Caco-2 (cell line): Measurements from ENCODE around the gene SCFD2. TPM values are rescaled to one million over a fixed set of nuclear protein-coding genes. Genes with fewer than 3 reads are reported as not detected.

Experiments used
- BruUV-seq: library from RNA; stranded (reverse); fragments of 400-500 nt; replicated peaks from 2 replicates; lab custom pipeline; 2021; lab: Mats Ljungman, UMichigan
- CTCF ChIA-PET: fragments of 300-600 bp; sonication (Branson Sonifier 250); formaldehyde crosslinking; loops from one replicate; lab custom pipeline; 2022; ENCODE audit warnings: antibody characterized with exemption; lab: Charles Lee
- POLR2A ChIA-PET: fragments of 300-600 bp; sonication (Branson Sonifier 250); formaldehyde crosslinking; loops from one replicate; lab custom pipeline; 2022; ENCODE audit warnings: antibody characterized with exemption; lab: Charles Lee
- DNase-seq, 2 experiments: peaks; one replicate each; pipeline versions ENCODE4 v3.0.0 to v3.0.0-alpha.2; 2020 to 2022
- H3K27me3 ChIP-seq: replicated peaks from 2 replicates; pipeline ENCODE4 v1.6.0; 2011; ENCODE audit warnings: low read length; ENCODE audit not compliant: control insufficient read depth, insufficient read depth
- H3K36me3 ChIP-seq: 2 replicates; pipeline ENCODE4 v1.5.1; 2011; ENCODE audit warnings: low read length; ENCODE audit not compliant: control insufficient read depth, insufficient read depth
- H3K4me1 ChIP-seq: fragments of 250-450 bp; sonication (Bioruptor Pico); 2 replicates; pipeline ENCODE4 v1.5.1; 2020; ENCODE audit warnings: mild to moderate bottlenecking
- H3K4me3 ChIP-seq: 2 replicates; pipeline ENCODE4 v1.5.1; 2011; ENCODE audit warnings: low read depth, mild to moderate bottlenecking, control low read depth, low read length
- H3K9me3 ChIP-seq: fragments of 250-450 bp; sonication (Bioruptor Pico); 2 replicates; pipeline ENCODE4 v1.5.1; 2020; ENCODE audit warnings: mild to moderate bottlenecking, moderate library complexity
- H3K27ac Mint-ChIP-seq: one replicate; pipeline ENCODE4 v1.8.0; 2022; ENCODE audit warnings: mixed read lengths; ENCODE audit not compliant: unreplicated experiment
- H3K27me3 Mint-ChIP-seq: one replicate; pipeline ENCODE4 v1.8.0; 2022; ENCODE audit warnings: mixed read lengths; ENCODE audit not compliant: insufficient read depth, unreplicated experiment
- H3K36me3 Mint-ChIP-seq: one replicate; pipeline ENCODE4 v1.8.0; 2022; ENCODE audit warnings: mild to moderate bottlenecking, mixed read lengths; ENCODE audit not compliant: insufficient read depth, unreplicated experiment
- H3K4me1 Mint-ChIP-seq: one replicate; pipeline ENCODE4 v1.8.0; 2022; ENCODE audit warnings: low read depth, mixed read lengths; ENCODE audit not compliant: unreplicated experiment
- H3K4me3 Mint-ChIP-seq: one replicate; pipeline ENCODE4 v1.8.0; 2022; ENCODE audit warnings: mild to moderate bottlenecking, moderate library complexity, mixed read lengths; ENCODE audit not compliant: unreplicated experiment
- H3K9me3 Mint-ChIP-seq: one replicate; pipeline ENCODE4 v1.8.0; 2022; ENCODE audit warnings: mixed read lengths; ENCODE audit not compliant: unreplicated experiment
- CTCF ChIP-seq, 2 experiments: fragments of 200-600 bp in 1 of 2; IDR thresholded peaks; 1 replicate in 1 of 2; 2 replicates in 1 of 2; pipeline versions ENCODE4 v1.5.1 to v1.8.0; 2011 to 2022; ENCODE audit warnings: antibody characterized with exemption in 1 of 2, control low read depth in 1 of 2, inconsistent platforms in 1 of 2, low read depth in 1 of 2, low read length in 1 of 2, mild to moderate bottlenecking in 1 of 2, moderate library complexity in 1 of 2; ENCODE audit not compliant: insufficient read depth in 1 of 2, severe bottlenecking in 1 of 2, unreplicated experiment in 1 of 2
- intact Hi-C: fragments of 100-400 bp; cut with micrococcal nuclease; formaldehyde crosslinking; loops from one replicate; pipeline ENCODE4 v1.10.0; 2022; ENCODE audit not compliant: unreplicated experiment
- total RNA-seq: library from RNA; stranded (reverse); gene quantifications from 2 replicates; pipeline ENCODE4 v1.2.3, GENCODE V29; 2022

SCFD2 gene
- total RNA-seq, 1 experiment from 2014 or later = 12.2 TPM

- H3K27me3 ChIP-seq = no peaks in the 10 kb centered on the region
- Mint-ChIP-seq H3K36me3 (no peaks in the 10 kb centered on the region), H3K27ac (no peak overlapping the region), H3K4me1 (peaks cover 6% of the 10 kb centered on the region), H3K9me3 (no peaks in the 10 kb centered on the region), H3K27me3 (no peaks in the 10 kb centered on the region), H3K4me3 (no peak overlapping the region)
- no peaks in the 10 kb centered on the region for H3K4me1 ChIP-seq
- intact Hi-C loops = no loop called here
- no peaks in the 10 kb centered on the region for H3K9me3 ChIP-seq
- no peak for TF ChIP-seq CTCF (IDR thresholded peaks at IDR 0.05; ENCODE audit: insufficient read depth in 1 of 2, low read depth in 1 of 2, low read length in 1 of 2, severe bottlenecking in 1 of 2, unreplicated experiment in 1 of 2)
- DNase-seq = no peak
- no TSS peak for BruUV-seq
- CTCF ChIA-PET = no interaction called here
- POLR2A ChIA-PET = no interaction called here
- no peak overlapping the region for H3K4me3 ChIP-seq
- H3K36me3 ChIP-seq = no peaks in the 10 kb centered on the region
Observed at GRCh38 chr4:52966172-52966571, 399.7 kb downstream of the SCFD2 start.

GRCh38 chr4:52964561-52965101 is 401.2 kb downstream of the SCFD2 start:
- ChIA-PET POLR2A (no interaction called here), CTCF (no interaction called here)
- Histone ChIP-seq H3K4me1 (no peaks in the 10 kb centered on the region), H3K36me3 (no peaks in the 10 kb centered on the region), H3K9me3 (no peaks in the 10 kb centered on the region), H3K27me3 (no peaks in the 10 kb centered on the region), H3K4me3 (no peak overlapping the region)
- Mint-ChIP-seq H3K4me3 (no peak overlapping the region), H3K9me3 (no peaks in the 10 kb centered on the region), H3K4me1 (peaks cover 6% of the 10 kb centered on the region), H3K27ac (no peak overlapping the region), H3K36me3 (no peaks in the 10 kb centered on the region), H3K27me3 (no peaks in the 10 kb centered on the region)
- TF ChIP-seq CTCF (IDR thresholded peaks at IDR 0.05; ENCODE audit: insufficient read depth in 1 of 2, low read depth in 1 of 2, low read length in 1 of 2, severe bottlenecking in 1 of 2, unreplicated experiment in 1 of 2) = no peak
- no peak for DNase-seq
- no TSS peak for BruUV-seq
- intact Hi-C loops = no loop called here

GRCh38 chr4:52964011-52964410 is 401.9 kb downstream of the SCFD2 start:
- Histone ChIP-seq H3K27me3 (no peaks in the 10 kb centered on the region), H3K4me3 (no peak overlapping the region), H3K9me3 (no peaks in the 10 kb centered on the region), H3K4me1 (no peaks in the 10 kb centered on the region), H3K36me3 (no peaks in the 10 kb centered on the region)
- no TSS peak for BruUV-seq
- ChIA-PET POLR2A (no interaction called here), CTCF (no interaction called here)
- no peak for DNase-seq
- H3K9me3 Mint-ChIP-seq = no peaks in the 10 kb centered on the region
- H3K36me3 Mint-ChIP-seq = no peaks in the 10 kb centered on the region
- H3K4me1 Mint-ChIP-seq = peaks cover 3% of the 10 kb centered on the region
- H3K4me3 Mint-ChIP-seq = no peak overlapping the region
- H3K27ac Mint-ChIP-seq = no peak overlapping the region
- intact Hi-C loops = no loop called here
- H3K27me3 Mint-ChIP-seq = no peaks in the 10 kb centered on the region
- TF ChIP-seq CTCF (IDR thresholded peaks at IDR 0.05; ENCODE audit: insufficient read depth in 1 of 2, low read depth in 1 of 2, low read length in 1 of 2, severe bottlenecking in 1 of 2, unreplicated experiment in 1 of 2) = no peak
